NCI-H1048 (cell line): ENCODE measurements around the gene DCAF8L1.
"Not testable (repeated sequence)": the region's sequence is repeated elsewhere in the genome, so short reads cannot be mapped to it uniquely, and the experiment has no call there.

Experiments used
- DNase-seq: peaks from one replicate; lab custom pipeline; 2025; lab: John Stamatoyannopoulos, UW

DCAF8L1 gene

GRCh38 chrX:27981349-27981748, at the start of gene DCAF8L1:
TSS of gene DCAF8L1 (minus strand) at chrX:27981449. CDS start at chrX:27981334, 115 bp downstream.
- DNase-seq = no peak

GRCh38 chrX:28022371-28022770, 41.1 kb upstream of the DCAF8L1 start:
- no peak for DNase-seq

DNA sequence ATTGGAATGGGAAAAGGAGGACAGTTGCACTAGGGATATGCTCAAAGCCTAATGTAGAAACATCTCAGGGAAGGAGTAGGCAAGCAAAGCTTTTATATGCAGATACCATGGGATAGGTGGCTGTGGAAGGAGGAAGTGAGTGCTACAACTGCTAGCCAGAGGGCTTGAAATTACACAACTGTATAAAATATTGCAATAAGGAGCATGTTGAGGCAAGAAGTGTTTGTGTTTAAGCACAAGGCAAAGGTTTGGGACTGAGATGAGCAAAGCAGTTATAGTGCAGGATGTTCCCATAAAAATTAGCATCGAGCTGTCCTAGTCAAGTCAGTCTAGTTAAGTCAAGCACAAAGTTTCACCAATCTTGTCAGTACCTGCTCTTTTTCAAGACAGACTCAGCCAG, 35.6 kb upstream of the DCAF8L1 start:
- DNase-seq = no peak

DNA sequence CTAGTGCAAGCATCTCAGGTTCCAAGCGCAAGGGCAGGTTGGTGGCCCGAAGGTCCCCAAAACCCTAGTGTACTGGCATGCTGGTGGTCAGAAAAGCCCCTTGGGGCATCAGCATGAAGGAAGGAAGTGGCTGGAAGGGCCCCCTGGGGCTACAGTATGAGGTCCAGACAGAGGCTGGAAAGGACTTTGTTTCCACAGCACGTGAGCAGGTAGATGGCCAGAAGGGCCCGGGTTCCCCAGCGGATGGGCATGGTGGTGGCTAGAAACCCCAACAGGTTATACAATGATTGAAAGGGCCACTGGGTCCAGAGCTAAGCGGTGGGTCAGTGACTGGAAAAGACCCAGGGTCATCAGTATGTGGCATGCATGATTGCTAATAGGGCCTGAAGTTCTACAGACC, 34.7 kb upstream of the DCAF8L1 start:
- no peak for DNase-seq

DNA sequence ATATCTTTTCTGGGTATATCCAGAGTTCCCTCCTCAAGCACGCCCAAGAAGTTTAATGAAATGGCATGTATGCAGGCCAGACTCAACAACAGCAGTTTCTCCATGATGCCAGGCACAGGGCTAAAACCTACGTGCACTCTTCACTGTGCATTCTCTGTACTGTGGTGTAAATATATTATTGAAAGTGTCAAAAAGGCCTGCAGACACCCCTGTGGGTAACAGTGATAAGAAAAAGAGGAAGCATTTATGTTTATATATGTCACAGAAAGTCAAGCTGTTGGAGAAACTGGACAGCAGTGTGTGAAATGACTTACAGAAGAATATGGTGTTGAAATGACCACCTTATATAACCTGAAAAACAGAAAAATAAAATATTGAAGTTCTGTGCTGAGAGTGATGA, 29.6 kb upstream of the DCAF8L1 start:
- DNase-seq = no peak

DNA sequence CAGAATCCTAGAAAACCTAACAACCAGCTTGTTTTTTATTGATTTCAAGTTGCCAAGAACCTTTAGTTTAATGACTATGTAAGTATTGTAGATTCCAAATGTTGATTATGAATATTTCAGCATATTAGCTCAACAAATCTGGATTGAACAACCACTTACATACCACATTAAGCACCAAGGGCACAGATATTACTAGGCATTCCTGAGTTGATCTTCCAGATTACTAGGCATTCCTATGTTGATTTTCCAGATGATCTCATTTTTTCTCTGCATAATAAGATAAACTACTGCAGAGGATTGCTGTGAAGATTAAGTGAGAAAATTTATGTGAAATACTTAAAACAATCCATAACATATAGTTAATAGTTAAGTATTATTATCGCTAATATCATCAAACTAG, 17.4 kb upstream of the DCAF8L1 start:
- DNase-seq = no peak

- DNase-seq = no peak
Observed at GRCh38 chrX:27997622-27998021, 16.4 kb upstream of the DCAF8L1 start.

- DNase-seq = no peak
Observed at GRCh38 chrX:27996132-27996531, 14.9 kb upstream of the DCAF8L1 start.

DNA sequence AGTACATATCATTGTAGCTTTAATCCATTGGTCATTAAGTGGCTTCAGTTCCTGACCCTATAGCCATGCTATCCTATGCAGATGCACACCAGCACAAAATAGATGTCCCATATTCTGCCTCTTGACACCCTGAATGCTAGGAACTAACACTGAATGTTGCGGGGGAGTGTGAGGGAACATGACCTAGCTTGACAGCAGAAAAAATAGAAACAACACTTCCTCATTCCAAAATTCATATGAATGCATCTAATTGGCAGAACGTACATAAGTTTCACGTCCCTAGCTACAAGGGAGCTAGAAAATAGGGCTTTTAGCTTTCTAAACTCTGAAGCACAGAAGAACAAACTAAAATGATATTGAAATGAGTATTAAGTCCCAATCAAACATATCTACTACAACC, 14.4 kb upstream of the DCAF8L1 start:
- no peak for DNase-seq

- DNase-seq = no peak
Observed at GRCh38 chrX:27987862-27988646, 6.8 kb upstream of the DCAF8L1 start.

- DNase-seq = not testable (repeated sequence)
Observed at GRCh38 chrX:27976934-27977333, 4.3 kb downstream of the DCAF8L1 start.

DNA sequence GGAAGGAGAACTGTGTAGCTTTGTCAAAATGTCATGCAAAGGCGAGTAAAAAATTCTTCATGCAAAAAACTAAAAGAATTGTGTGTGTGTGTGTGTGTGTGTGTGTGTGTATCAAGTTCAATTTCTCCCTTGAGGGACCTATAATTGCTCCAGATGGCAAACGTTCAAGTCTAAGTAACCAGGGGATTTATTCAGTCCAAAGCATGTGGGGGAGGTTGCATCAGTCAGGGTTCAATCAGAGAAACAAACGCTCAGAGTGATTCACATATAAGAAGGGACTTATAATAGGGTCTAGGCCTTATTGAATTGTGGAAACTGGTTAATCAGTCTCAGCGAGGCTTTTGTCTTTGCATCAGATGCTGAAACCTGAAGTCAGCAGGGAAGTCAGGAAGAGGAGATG, 5.0 kb downstream of the DCAF8L1 start:
- DNase-seq = no peak

GRCh38 chrX:27968878-27969277, 12.4 kb downstream of the DCAF8L1 start:
- no peak for DNase-seq

DNA sequence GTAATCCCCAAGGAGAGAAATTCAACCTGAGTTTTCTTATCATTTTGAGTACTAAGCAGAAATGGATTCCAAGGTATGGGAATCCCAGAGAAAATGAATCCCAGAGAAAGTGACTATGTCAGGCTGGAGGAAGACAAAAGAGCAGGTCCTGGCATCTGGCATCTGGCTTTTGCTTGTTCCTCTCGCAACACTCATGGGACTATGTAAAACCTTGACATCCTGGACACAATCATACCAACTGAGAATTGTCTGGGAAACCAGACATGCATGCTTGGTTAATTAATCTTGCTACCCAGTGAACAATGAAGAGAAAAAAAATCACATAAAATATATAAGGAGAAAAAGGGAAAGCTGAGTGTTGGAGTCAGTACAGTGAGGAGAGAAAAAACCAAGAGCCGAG, 12.9 kb downstream of the DCAF8L1 start:
- DNase-seq = no peak

- DNase-seq = no peak
Observed at GRCh38 chrX:27966955-27967354, 14.3 kb downstream of the DCAF8L1 start.

GRCh38 chrX:27966492-27966891, 14.8 kb downstream of the DCAF8L1 start:
- DNase-seq = no peak

GRCh38 chrX:27965348-27965747, 15.9 kb downstream of the DCAF8L1 start:
- not testable (repeated sequence) for DNase-seq

GRCh38 chrX:27964432-27964831, 16.8 kb downstream of the DCAF8L1 start:
- no peak for DNase-seq

DNA sequence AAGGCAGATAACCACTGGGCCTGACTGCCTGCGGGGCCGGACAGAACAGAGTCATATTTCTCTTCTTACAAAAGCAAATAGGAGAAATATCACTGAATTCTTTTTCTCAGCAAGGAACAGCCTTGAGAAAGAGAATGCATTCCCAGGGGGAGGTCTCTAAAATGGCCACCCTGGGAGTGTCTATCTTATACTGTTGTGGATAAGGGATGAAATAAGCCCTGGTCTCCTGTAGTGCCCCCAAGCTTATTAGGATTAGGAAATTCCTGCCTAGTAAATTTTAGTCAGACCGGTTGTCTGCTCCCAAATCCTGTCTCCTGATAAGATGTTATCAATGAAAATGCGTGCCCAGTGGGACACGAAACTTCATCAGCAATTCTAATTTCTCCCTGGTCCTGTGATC, 20.8 kb downstream of the DCAF8L1 start:
- not testable (repeated sequence) for DNase-seq

DNA sequence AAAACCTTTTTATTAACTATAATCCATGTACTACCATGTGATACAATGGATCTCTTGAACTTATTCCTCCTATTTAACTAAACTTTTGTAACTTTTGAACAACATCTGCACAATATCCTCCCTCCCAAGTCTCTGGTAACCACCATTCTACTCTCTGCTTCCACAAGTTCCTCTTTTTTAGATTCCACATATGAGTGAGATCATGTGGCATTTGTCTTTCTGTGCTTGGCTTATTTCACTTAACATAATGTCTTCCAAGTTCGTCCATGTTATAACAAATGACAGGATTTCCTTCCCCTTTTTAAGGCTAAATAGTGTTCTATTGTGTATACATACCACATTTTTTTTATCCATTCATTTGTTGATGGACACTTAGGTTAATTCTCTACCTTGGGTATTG, 28.1 kb downstream of the DCAF8L1 start:
- DNase-seq = no peak

DNA sequence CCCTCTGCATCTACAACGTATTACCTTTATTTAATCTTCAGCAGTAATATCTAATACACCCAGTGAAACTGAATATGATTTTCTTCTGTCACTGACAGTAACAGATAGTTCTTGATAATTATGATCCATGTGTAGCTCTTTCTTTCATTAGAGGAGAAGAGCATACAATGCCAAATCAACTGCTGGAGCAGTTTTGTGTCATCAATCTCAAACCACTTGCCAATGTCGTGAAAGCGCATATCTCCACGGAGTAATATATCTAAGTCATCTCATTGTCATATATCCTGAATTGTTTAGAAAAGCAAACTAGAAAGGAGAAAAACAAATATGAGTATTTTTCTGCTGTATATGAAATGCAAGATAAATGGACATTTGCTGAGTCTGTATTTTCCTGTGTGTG, 47.9 kb downstream of the DCAF8L1 start:
- DNase-seq = no peak
